GM23338 (cell line): ENCODE measurements around the gene KCMF1. TPM values are rescaled to one million over a fixed set of nuclear protein-coding genes. Genes with fewer than 3 reads are reported as not detected.

Experiments
- ATAC-seq: fragments of 200-7000 bp; cut with Tn5 transposase; 3 replicates; pipeline ENCODE4 v1.9.1; 2020
- DNase-seq: peaks from one replicate; pipeline ENCODE4 v3.0.0-alpha.2; 2015; ENCODE audit warnings: low spot score
- H2AFZ ChIP-seq: fragments of 200-600 bp; sonication (generic); 2 replicates; pipeline ENCODE4 v1.8.0; 2016; ENCODE audit warnings: antibody characterized with exemption, mild to moderate bottlenecking, moderate library complexity
- H3F3A ChIP-seq: fragments of 200-600 bp; sonication (generic); replicated peaks from 2 replicates; pipeline ENCODE4 v1.8.0; 2017; ENCODE audit warnings: antibody characterized with exemption, mixed run types, low read depth
- H3K27ac ChIP-seq: fragments of 200-600 bp; sonication (generic); 2 replicates; pipeline ENCODE4 v1.6.1; 2016; ENCODE audit warnings: low read depth
- H3K27me3 ChIP-seq: fragments of 200-600 bp; sonication (generic); 2 replicates; pipeline ENCODE4 v1.8.0; 2016; ENCODE audit warnings: mild to moderate bottlenecking, mixed run types, moderate library complexity; ENCODE audit not compliant: insufficient read depth
- H3K36me3 ChIP-seq: fragments of 200-600 bp; sonication (generic); 2 replicates; pipeline ENCODE4 v1.8.0; 2016; ENCODE audit warnings: mild to moderate bottlenecking; ENCODE audit not compliant: insufficient read depth
- H3K4me1 ChIP-seq: fragments of 200-600 bp; sonication (generic); 2 replicates; pipeline ENCODE4 v1.8.0; 2016; ENCODE audit warnings: mild to moderate bottlenecking, moderate library complexity; ENCODE audit not compliant: insufficient read depth
- H3K4me2 ChIP-seq: fragments of 200-600 bp; sonication (generic); 2 replicates; pipeline ENCODE4 v1.7.1; 2017; ENCODE audit warnings: mixed run types
- H3K4me3 ChIP-seq: fragments of 200-600 bp; sonication (generic); 2 replicates; pipeline ENCODE4 v1.6.1; 2016; ENCODE audit warnings: mixed run types
- H3K79me2 ChIP-seq: fragments of 200-600 bp; sonication (generic); replicated peaks from 2 replicates; pipeline ENCODE4 v1.8.0; 2017; ENCODE audit warnings: mild to moderate bottlenecking; ENCODE audit not compliant: insufficient read depth
- H3K9me2 ChIP-seq: fragments of 200-600 bp; sonication (generic); 2 replicates; pipeline ENCODE4 v1.8.0; 2017; ENCODE audit not compliant: insufficient read depth
- H4K20me1 ChIP-seq: fragments of 200-600 bp; sonication (generic); replicated peaks from 2 replicates; pipeline ENCODE4 v1.8.0; 2017; ENCODE audit warnings: mild to moderate bottlenecking; ENCODE audit not compliant: insufficient read depth
- H3K27ac Mint-ChIP-seq: 2 replicates; pipeline ENCODE4 v1.8.0; 2020; ENCODE audit warnings: inconsistent platforms, mild to moderate bottlenecking, moderate library complexity, mixed read lengths
- H3K27me3 Mint-ChIP-seq: 3 replicates; pipeline ENCODE4 v1.8.0; 2022; ENCODE audit warnings: low read depth, mild to moderate bottlenecking, moderate library complexity, mixed read lengths, inconsistent platforms; ENCODE audit not compliant: insufficient read depth, poor library complexity
- H3K36me3 Mint-ChIP-seq: 3 replicates; pipeline ENCODE4 v1.8.0; 2021; ENCODE audit warnings: low read depth, mild to moderate bottlenecking, inconsistent platforms, moderate library complexity, mixed read lengths
- H3K4me1 Mint-ChIP-seq: 3 replicates; pipeline ENCODE4 v1.8.0; 2020; ENCODE audit warnings: mild to moderate bottlenecking, inconsistent platforms, mixed read lengths
- H3K4me3 Mint-ChIP-seq: 3 replicates; pipeline ENCODE4 v1.8.0; 2021; ENCODE audit warnings: moderate library complexity, mild to moderate bottlenecking, inconsistent platforms, mixed read lengths
- H3K9me3 Mint-ChIP-seq: 3 replicates; pipeline ENCODE4 v1.8.0; 2020; ENCODE audit warnings: moderate library complexity, mild to moderate bottlenecking, inconsistent platforms, mixed read lengths
- EZH2 ChIP-seq: fragments of 200-600 bp; sonication (generic); IDR thresholded peaks from one replicate; pipeline ENCODE4 v1.8.0; 2017; ENCODE audit warnings: antibody characterized with exemption, mild to moderate bottlenecking, low read depth; ENCODE audit not compliant: unreplicated experiment
- EZH2phosphoT487 ChIP-seq: fragments of 200-600 bp; sonication (generic); IDR thresholded peaks from one replicate; pipeline ENCODE4 v1.8.1; 2018; ENCODE audit warnings: antibody characterized with exemption; ENCODE audit not compliant: unreplicated experiment
- JUNB ChIP-seq: IDR thresholded peaks from one replicate; pipeline ENCODE4 v1.6.1; 2016; ENCODE audit warnings: antibody characterized with exemption; ENCODE audit not compliant: unreplicated experiment
- NANOG ChIP-seq: IDR thresholded peaks from 2 replicates; pipeline ENCODE4 v1.6.1; 2016; ENCODE audit warnings: antibody characterized with exemption, borderline replicate concordance
- POLR2AphosphoS5 ChIP-seq: IDR thresholded peaks from 2 replicates; pipeline ENCODE4 v1.6.1; 2016; ENCODE audit warnings: antibody characterized with exemption, low read depth
- STAT1 ChIP-seq: IDR thresholded peaks from one replicate; pipeline ENCODE4 v1.6.1; 2016; ENCODE audit warnings: antibody characterized with exemption; ENCODE audit not compliant: unreplicated experiment
- ZNF114 ChIP-seq: fragments of 250-450 bp; sonication (Bioruptor Pico); IDR thresholded peaks from 2 replicates; pipeline ENCODE4 v1.5.0; 2020; ENCODE audit warnings: mild to moderate bottlenecking, moderate library complexity
- ZNF331 ChIP-seq: fragments of 250-450 bp; sonication (Bioruptor Pico); IDR thresholded peaks from 2 replicates; pipeline ENCODE4 v1.5.0; 2020; ENCODE audit warnings: low read depth, mild to moderate bottlenecking, moderate library complexity
- polyA plus RNA-seq: library from polyadenylated mRNA; unstranded; fragments of >200 nt; fragmentation: Nextera tagmentation; extraction: Ambion mirVana; gene quantifications from 2 replicates; pipeline ENCODE4 v1.2.1, GENCODE V29; 2016
- total RNA-seq: library from RNA; depleted of rRNA; stranded (reverse); fragments of >200 nt; shearing (Covaris generic); gene quantifications from 2 replicates; pipeline ENCODE4 v1.2.3, GENCODE V29; 2014
- TF ChIP-seq, protein P1 (sequence below): fragments of 250-450 bp; sonication (Bioruptor Pico); IDR thresholded peaks from 2 replicates; pipeline ENCODE4 v1.5.0; 2020; ENCODE audit warnings: mild to moderate bottlenecking, moderate library complexity

Gene KCMF1
- total and polyA plus RNA-seq, 2 experiments from 2014 or later = 29.3 to 120 TPM

DNA sequence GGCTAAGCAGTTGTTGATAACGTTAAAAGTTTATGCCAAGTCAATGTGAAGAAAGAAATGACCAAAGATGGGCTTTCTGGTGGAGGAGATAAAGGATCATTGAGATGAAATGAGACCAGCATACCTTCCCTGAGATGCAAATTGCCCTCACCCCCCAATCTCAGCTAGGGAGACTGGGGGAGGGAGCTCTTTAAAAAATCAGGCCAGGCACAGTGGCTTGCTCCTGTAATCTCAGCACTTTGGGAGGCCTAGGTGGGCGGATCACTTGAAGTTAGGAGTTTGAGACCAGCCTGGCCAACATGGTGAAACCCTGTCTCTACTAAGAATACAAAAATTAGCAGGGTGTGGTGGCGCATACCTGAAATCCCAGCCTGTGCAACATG lies 30.9 kb upstream of the KCMF1 start (continued):
- TF ChIP-seq, protein P1, sequence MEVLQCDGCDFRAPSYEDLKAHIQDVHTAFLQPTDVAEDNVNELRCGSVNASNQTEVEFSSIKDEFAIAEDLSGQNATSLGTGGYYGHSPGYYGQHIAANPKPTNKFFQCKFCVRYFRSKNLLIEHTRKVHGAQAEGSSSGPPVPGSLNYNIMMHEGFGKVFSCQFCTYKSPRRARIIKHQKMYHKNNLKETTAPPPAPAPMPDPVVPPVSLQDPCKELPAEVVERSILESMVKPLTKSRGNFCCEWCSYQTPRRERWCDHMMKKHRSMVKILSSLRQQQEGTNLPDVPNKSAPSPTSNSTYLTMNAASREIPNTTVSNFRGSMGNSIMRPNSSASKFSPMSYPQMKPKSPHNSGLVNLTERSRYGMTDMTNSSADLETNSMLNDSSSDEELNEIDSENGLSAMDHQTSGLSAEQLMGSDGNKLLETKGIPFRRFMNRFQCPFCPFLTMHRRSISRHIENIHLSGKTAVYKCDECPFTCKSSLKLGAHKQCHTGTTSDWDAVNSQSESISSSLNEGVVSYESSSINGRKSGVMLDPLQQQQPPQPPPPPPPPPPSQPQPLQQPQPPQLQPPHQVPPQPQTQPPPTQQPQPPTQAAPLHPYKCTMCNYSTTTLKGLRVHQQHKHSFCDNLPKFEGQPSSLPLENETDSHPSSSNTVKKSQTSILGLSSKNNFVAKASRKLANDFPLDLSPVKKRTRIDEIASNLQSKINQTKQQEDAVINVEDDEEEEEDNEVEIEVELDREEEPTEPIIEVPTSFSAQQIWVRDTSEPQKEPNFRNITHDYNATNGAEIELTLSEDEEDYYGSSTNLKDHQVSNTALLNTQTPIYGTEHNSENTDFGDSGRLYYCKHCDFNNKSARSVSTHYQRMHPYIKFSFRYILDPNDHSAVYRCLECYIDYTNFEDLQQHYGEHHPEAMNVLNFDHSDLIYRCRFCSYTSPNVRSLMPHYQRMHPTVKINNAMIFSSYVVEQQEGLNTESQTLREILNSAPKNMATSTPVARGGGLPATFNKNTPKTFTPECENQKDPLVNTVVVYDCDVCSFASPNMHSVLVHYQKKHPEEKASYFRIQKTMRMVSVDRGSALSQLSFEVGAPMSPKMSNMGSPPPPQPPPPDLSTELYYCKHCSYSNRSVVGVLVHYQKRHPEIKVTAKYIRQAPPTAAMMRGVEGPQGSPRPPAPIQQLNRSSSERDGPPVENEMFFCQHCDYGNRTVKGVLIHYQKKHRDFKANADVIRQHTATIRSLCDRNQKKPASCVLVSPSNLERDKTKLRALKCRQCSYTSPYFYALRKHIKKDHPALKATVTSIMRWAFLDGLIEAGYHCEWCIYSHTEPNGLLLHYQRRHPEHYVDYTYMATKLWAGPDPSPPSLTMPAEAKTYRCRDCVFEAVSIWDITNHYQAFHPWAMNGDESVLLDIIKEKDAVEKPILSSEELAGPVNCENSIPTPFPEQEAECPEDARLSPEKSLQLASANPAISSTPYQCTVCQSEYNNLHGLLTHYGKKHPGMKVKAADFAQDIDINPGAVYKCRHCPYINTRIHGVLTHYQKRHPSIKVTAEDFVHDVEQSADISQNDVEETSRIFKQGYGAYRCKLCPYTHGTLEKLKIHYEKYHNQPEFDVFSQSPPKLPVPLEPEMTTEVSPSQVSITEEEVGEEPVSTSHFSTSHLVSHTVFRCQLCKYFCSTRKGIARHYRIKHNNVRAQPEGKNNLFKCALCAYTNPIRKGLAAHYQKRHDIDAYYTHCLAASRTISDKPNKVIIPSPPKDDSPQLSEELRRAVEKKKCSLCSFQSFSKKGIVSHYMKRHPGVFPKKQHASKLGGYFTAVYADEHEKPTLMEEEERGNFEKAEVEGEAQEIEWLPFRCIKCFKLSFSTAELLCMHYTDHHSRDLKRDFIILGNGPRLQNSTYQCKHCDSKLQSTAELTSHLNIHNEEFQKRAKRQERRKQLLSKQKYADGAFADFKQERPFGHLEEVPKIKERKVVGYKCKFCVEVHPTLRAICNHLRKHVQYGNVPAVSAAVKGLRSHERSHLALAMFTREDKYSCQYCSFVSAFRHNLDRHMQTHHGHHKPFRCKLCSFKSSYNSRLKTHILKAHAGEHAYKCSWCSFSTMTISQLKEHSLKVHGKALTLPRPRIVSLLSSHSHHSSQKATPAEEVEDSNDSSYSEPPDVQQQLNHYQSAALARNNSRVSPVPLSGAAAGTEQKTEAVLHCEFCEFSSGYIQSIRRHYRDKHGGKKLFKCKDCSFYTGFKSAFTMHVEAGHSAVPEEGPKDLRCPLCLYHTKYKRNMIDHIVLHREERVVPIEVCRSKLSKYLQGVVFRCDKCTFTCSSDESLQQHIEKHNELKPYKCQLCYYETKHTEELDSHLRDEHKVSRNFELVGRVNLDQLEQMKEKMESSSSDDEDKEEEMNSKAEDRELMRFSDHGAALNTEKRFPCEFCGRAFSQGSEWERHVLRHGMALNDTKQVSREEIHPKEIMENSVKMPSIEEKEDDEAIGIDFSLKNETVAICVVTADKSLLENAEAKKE (CRISPR knock-in tag) = no peak
- TF ChIP-seq EZH2 = no peak
- TF ChIP-seq NANOG = no peak
- TF ChIP-seq POLR2AphosphoS5 = no peak
- no peak for TF ChIP-seq ZNF331 (CRISPR knock-in tag)
- TF ChIP-seq JUNB = no peak
- TF ChIP-seq ZNF114 = no peak

DNA sequence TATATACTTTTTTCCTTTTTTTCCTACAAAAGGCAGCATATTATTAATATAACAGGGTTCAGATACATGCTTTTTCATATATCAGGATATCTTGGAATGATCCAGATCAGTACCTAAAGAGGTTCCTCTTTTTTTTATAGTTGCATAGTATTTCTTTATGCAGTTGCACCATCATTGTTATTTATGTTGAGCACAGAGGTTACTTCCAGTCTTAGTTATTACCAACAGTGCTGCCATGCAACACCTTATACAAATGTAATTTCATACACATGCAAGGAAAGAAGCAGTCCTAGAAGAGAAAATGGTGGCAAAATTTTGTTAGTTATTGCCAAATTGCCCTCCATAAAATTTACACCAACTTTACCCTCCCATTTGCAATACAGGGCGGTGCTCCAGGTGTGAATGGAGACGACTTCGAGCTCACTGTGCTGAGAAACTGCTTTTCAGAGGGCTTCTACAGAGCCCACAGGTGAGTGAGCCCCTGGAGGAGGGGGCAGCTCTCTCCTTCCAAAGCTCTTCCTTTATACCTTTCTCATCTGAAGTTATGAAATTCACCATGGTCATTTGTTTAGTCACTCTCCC lies 30.0 kb upstream of the KCMF1 start:
- Histone ChIP-seq H3K36me3 (no peaks in the 10 kb centered on the region), H3K4me2 (peak overlapping the region; percentile 0; the same call in 1 of the 2 replicates), H3K4me3 (no peak overlapping the region), H3K27ac (peak overlapping the region; percentile 68; the same call in 1 of the 2 replicates), H3K4me1 (peaks cover 22% of the 10 kb centered on the region), H2AFZ (no peak overlapping the region), H3K27me3 (no peaks in the 10 kb centered on the region), H4K20me1 (no peaks in the 10 kb centered on the region; the same call in 1 of the 2 replicates), H3F3A (0 out of 2 replicates have a peak, but pooled peaks cover 3% of the 10 kb centered on the region), H3K9me2 (no peaks in the 10 kb centered on the region), H3K79me2 (no peaks in the 10 kb centered on the region)
- peaks cover 30% of the 10 kb centered on the region for H3K4me1 Mint-ChIP-seq
- peaks cover 16% of the 10 kb centered on the region for H3K27me3 Mint-ChIP-seq
- H3K36me3 Mint-ChIP-seq = no peaks in the 10 kb centered on the region
- ATAC-seq (peak; percentile 33), DNase-seq (no peak)
- H3K9me3 Mint-ChIP-seq = no peaks in the 10 kb centered on the region
- no peak overlapping the region for H3K27ac Mint-ChIP-seq
- H3K4me3 Mint-ChIP-seq = no peak overlapping the region
- TF ChIP-seq ZNF331 (CRISPR knock-in tag) (no peak), STAT1 (no peak), EZH2 (no peak), ZNF114 (no peak), JUNB (no peak), NANOG (no peak), EZH2phosphoT487 (no peak)
- TF ChIP-seq, protein P1 (CRISPR knock-in tag) = no peak
